ENCODE results near the gene CCDC93.

GRCh38 chr2:117982376-117983033 lies 31.4 kb downstream of the CCDC93 start:
- TF ChIP-seq POLR2A (IDR thresholded peaks at IDR 0.05): no peak
- TF ChIP-seq CTCF (IDR thresholded peaks at IDR 0.05): no peak
